ENCODE measurements around the gene ADAM22.

DNA sequence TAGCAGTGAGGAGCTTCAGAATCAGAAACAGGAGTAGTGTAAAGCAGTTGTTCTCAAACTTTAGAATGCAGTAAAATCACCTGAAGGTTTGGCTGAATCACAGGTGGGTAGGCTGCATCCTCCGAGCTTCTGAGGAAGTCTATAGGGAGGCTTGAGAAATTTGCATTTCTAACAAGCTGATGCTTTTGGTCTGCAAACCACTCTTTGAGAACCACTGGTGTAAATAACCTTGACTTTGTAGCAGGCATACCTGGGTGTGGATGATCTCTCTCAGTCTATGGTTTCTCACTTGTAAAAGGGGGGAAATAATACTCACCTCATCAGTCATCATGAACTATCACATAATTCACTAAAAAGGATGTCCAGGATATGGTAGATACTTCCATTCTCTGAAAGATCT is 167.7 kb downstream of the ADAM22 start:
- TF ChIP-seq, protein P1, sequence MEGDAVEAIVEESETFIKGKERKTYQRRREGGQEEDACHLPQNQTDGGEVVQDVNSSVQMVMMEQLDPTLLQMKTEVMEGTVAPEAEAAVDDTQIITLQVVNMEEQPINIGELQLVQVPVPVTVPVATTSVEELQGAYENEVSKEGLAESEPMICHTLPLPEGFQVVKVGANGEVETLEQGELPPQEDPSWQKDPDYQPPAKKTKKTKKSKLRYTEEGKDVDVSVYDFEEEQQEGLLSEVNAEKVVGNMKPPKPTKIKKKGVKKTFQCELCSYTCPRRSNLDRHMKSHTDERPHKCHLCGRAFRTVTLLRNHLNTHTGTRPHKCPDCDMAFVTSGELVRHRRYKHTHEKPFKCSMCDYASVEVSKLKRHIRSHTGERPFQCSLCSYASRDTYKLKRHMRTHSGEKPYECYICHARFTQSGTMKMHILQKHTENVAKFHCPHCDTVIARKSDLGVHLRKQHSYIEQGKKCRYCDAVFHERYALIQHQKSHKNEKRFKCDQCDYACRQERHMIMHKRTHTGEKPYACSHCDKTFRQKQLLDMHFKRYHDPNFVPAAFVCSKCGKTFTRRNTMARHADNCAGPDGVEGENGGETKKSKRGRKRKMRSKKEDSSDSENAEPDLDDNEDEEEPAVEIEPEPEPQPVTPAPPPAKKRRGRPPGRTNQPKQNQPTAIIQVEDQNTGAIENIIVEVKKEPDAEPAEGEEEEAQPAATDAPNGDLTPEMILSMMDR (conservative IDR thresholded peaks at IDR 0.05; ENCODE audit: low read depth in 2 of 2), result no peak
- TF ChIP-seq, protein P2, sequence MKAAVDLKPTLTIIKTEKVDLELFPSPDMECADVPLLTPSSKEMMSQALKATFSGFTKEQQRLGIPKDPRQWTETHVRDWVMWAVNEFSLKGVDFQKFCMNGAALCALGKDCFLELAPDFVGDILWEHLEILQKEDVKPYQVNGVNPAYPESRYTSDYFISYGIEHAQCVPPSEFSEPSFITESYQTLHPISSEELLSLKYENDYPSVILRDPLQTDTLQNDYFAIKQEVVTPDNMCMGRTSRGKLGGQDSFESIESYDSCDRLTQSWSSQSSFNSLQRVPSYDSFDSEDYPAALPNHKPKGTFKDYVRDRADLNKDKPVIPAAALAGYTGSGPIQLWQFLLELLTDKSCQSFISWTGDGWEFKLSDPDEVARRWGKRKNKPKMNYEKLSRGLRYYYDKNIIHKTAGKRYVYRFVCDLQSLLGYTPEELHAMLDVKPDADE (IDR thresholded peaks at IDR 0.05), result no peak
- TF ChIP-seq EZH2phosphoT487 (IDR thresholded peaks at IDR 0.05; ENCODE audit: unreplicated experiment) (no peak), EZH2 (IDR thresholded peaks at IDR 0.05; ENCODE audit: low read depth, unreplicated experiment) (no peak)
- TF ChIP-seq, protein P3, sequence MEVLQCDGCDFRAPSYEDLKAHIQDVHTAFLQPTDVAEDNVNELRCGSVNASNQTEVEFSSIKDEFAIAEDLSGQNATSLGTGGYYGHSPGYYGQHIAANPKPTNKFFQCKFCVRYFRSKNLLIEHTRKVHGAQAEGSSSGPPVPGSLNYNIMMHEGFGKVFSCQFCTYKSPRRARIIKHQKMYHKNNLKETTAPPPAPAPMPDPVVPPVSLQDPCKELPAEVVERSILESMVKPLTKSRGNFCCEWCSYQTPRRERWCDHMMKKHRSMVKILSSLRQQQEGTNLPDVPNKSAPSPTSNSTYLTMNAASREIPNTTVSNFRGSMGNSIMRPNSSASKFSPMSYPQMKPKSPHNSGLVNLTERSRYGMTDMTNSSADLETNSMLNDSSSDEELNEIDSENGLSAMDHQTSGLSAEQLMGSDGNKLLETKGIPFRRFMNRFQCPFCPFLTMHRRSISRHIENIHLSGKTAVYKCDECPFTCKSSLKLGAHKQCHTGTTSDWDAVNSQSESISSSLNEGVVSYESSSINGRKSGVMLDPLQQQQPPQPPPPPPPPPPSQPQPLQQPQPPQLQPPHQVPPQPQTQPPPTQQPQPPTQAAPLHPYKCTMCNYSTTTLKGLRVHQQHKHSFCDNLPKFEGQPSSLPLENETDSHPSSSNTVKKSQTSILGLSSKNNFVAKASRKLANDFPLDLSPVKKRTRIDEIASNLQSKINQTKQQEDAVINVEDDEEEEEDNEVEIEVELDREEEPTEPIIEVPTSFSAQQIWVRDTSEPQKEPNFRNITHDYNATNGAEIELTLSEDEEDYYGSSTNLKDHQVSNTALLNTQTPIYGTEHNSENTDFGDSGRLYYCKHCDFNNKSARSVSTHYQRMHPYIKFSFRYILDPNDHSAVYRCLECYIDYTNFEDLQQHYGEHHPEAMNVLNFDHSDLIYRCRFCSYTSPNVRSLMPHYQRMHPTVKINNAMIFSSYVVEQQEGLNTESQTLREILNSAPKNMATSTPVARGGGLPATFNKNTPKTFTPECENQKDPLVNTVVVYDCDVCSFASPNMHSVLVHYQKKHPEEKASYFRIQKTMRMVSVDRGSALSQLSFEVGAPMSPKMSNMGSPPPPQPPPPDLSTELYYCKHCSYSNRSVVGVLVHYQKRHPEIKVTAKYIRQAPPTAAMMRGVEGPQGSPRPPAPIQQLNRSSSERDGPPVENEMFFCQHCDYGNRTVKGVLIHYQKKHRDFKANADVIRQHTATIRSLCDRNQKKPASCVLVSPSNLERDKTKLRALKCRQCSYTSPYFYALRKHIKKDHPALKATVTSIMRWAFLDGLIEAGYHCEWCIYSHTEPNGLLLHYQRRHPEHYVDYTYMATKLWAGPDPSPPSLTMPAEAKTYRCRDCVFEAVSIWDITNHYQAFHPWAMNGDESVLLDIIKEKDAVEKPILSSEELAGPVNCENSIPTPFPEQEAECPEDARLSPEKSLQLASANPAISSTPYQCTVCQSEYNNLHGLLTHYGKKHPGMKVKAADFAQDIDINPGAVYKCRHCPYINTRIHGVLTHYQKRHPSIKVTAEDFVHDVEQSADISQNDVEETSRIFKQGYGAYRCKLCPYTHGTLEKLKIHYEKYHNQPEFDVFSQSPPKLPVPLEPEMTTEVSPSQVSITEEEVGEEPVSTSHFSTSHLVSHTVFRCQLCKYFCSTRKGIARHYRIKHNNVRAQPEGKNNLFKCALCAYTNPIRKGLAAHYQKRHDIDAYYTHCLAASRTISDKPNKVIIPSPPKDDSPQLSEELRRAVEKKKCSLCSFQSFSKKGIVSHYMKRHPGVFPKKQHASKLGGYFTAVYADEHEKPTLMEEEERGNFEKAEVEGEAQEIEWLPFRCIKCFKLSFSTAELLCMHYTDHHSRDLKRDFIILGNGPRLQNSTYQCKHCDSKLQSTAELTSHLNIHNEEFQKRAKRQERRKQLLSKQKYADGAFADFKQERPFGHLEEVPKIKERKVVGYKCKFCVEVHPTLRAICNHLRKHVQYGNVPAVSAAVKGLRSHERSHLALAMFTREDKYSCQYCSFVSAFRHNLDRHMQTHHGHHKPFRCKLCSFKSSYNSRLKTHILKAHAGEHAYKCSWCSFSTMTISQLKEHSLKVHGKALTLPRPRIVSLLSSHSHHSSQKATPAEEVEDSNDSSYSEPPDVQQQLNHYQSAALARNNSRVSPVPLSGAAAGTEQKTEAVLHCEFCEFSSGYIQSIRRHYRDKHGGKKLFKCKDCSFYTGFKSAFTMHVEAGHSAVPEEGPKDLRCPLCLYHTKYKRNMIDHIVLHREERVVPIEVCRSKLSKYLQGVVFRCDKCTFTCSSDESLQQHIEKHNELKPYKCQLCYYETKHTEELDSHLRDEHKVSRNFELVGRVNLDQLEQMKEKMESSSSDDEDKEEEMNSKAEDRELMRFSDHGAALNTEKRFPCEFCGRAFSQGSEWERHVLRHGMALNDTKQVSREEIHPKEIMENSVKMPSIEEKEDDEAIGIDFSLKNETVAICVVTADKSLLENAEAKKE (CRISPR knock-in tag; IDR thresholded peaks at IDR 0.05), result no peak

Measured in GM23338 (cell line).